B cell (primary cell): Measurements from ENCODE around the gene ETV1.

Experiments used
- CTCF ChIP-seq: fragments of 200-600 bp; IDR thresholded peaks from one replicate; pipeline ENCODE4 v1.8.0; 2022; ENCODE audit warnings: antibody characterized with exemption, mild to moderate bottlenecking
- EZH2 ChIP-seq: IDR thresholded peaks from 2 replicates; pipeline ENCODE4 v1.6.1; 2012; ENCODE audit warnings: borderline replicate concordance, low read depth, mild to moderate bottlenecking, moderate library complexity, low read length; ENCODE audit not compliant: insufficient read depth, poor library complexity, severe bottlenecking

- no peak for TF ChIP-seq CTCF
- TF ChIP-seq EZH2 = no peak
These were observed 31.0 kb upstream of the ETV1 start for GRCh38 chr7:14020339-14020900.
